Caco-2 (cell line): ENCODE results near the gene URI1. TPM values are rescaled to one million over a fixed set of nuclear protein-coding genes. Genes with fewer than 3 reads are reported as not detected.

Source experiments
- BruUV-seq: library from RNA; stranded (reverse); fragments of 400-500 nt; replicated peaks from 2 replicates; lab custom pipeline; 2021; lab: Mats Ljungman, UMichigan
- CTCF ChIA-PET: fragments of 300-600 bp; sonication (Branson Sonifier 250); formaldehyde crosslinking; loops from one replicate; lab custom pipeline; 2022; ENCODE audit warnings: antibody characterized with exemption; lab: Charles Lee
- POLR2A ChIA-PET: fragments of 300-600 bp; sonication (Branson Sonifier 250); formaldehyde crosslinking; loops from one replicate; lab custom pipeline; 2022; ENCODE audit warnings: antibody characterized with exemption; lab: Charles Lee
- DNase-seq, 2 experiments: peaks; one replicate each; pipeline versions ENCODE4 v3.0.0 to v3.0.0-alpha.2; 2020 to 2022
- H3K27me3 ChIP-seq: replicated peaks from 2 replicates; pipeline ENCODE4 v1.6.0; 2011; ENCODE audit warnings: low read length; ENCODE audit not compliant: control insufficient read depth, insufficient read depth
- H3K36me3 ChIP-seq: 2 replicates; pipeline ENCODE4 v1.5.1; 2011; ENCODE audit warnings: low read length; ENCODE audit not compliant: control insufficient read depth, insufficient read depth
- H3K4me1 ChIP-seq: fragments of 250-450 bp; sonication (Bioruptor Pico); 2 replicates; pipeline ENCODE4 v1.5.1; 2020; ENCODE audit warnings: mild to moderate bottlenecking
- H3K4me3 ChIP-seq: 2 replicates; pipeline ENCODE4 v1.5.1; 2011; ENCODE audit warnings: low read depth, mild to moderate bottlenecking, control low read depth, low read length
- H3K9me3 ChIP-seq: fragments of 250-450 bp; sonication (Bioruptor Pico); 2 replicates; pipeline ENCODE4 v1.5.1; 2020; ENCODE audit warnings: mild to moderate bottlenecking, moderate library complexity
- H3K27ac Mint-ChIP-seq: one replicate; pipeline ENCODE4 v1.8.0; 2022; ENCODE audit warnings: mixed read lengths; ENCODE audit not compliant: unreplicated experiment
- H3K27me3 Mint-ChIP-seq: one replicate; pipeline ENCODE4 v1.8.0; 2022; ENCODE audit warnings: mixed read lengths; ENCODE audit not compliant: insufficient read depth, unreplicated experiment
- H3K36me3 Mint-ChIP-seq: one replicate; pipeline ENCODE4 v1.8.0; 2022; ENCODE audit warnings: mild to moderate bottlenecking, mixed read lengths; ENCODE audit not compliant: insufficient read depth, unreplicated experiment
- H3K4me1 Mint-ChIP-seq: one replicate; pipeline ENCODE4 v1.8.0; 2022; ENCODE audit warnings: low read depth, mixed read lengths; ENCODE audit not compliant: unreplicated experiment
- H3K4me3 Mint-ChIP-seq: one replicate; pipeline ENCODE4 v1.8.0; 2022; ENCODE audit warnings: mild to moderate bottlenecking, moderate library complexity, mixed read lengths; ENCODE audit not compliant: unreplicated experiment
- H3K9me3 Mint-ChIP-seq: one replicate; pipeline ENCODE4 v1.8.0; 2022; ENCODE audit warnings: mixed read lengths; ENCODE audit not compliant: unreplicated experiment
- intact Hi-C: fragments of 100-400 bp; cut with micrococcal nuclease; formaldehyde crosslinking; loops from one replicate; pipeline ENCODE4 v1.10.0; 2022; ENCODE audit not compliant: unreplicated experiment
- total RNA-seq: library from RNA; stranded (reverse); gene quantifications from 2 replicates; pipeline ENCODE4 v1.2.3, GENCODE V29; 2022
- TF ChIP-seq, protein P1 (sequence below), 2 experiments: fragments of 200-600 bp in 1 of 2; IDR thresholded peaks; 1 replicate in 1 of 2; 2 replicates in 1 of 2; pipeline versions ENCODE4 v1.5.1 to v1.8.0; 2011 to 2022; ENCODE audit warnings: antibody characterized with exemption in 1 of 2, control low read depth in 1 of 2, inconsistent platforms in 1 of 2, low read depth in 1 of 2, low read length in 1 of 2, mild to moderate bottlenecking in 1 of 2, moderate library complexity in 1 of 2; ENCODE audit not compliant: insufficient read depth in 1 of 2, severe bottlenecking in 1 of 2, unreplicated experiment in 1 of 2

The URI1 gene
- total RNA-seq, 1 experiment from 2014 or later = 59.5 TPM

DNA sequence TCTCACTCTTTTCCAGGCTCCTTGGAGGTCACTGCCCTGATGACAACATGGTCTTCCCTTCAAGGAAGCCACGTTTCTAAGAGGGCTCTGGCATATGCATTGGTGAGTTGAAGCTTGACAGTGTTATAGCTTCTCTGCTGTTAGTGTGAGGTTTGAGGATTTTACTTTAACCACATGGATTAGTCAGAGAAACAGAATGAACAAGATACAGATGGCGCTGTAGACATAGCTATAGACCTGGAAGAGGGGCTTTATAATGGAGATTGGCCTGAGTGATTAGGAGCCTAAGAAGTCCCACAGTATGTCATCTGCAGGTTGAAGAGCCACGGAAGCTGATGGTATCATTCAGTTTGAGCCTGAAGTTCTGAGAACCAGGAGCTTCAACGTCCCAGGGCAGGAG, 18.4 kb upstream of the URI1 start:
- ChIA-PET POLR2A (interaction anchor here (0.5 kb wide), 1 partner anchor 18 kb away, joined by 5 read pairs; no protein-coding TSS in a partner anchor), CTCF (no interaction called here)
- Mint-ChIP-seq H3K36me3 (no peaks in the 10 kb centered on the region), H3K27ac (no peak overlapping the region), H3K9me3 (peaks cover 6% of the 10 kb centered on the region), H3K4me1 (no peaks in the 10 kb centered on the region), H3K27me3 (peaks cover 11% of the 10 kb centered on the region), H3K4me3 (no peak overlapping the region)
- Histone ChIP-seq H3K27me3 (no peaks in the 10 kb centered on the region), H3K4me1 (no peaks in the 10 kb centered on the region), H3K4me3 (no peak overlapping the region), H3K36me3 (no peaks in the 10 kb centered on the region), H3K9me3 (no peaks in the 10 kb centered on the region)
- intact Hi-C loops = no loop called here
- BruUV-seq = no TSS peak
- no peak for DNase-seq
- TF ChIP-seq, protein P1, sequence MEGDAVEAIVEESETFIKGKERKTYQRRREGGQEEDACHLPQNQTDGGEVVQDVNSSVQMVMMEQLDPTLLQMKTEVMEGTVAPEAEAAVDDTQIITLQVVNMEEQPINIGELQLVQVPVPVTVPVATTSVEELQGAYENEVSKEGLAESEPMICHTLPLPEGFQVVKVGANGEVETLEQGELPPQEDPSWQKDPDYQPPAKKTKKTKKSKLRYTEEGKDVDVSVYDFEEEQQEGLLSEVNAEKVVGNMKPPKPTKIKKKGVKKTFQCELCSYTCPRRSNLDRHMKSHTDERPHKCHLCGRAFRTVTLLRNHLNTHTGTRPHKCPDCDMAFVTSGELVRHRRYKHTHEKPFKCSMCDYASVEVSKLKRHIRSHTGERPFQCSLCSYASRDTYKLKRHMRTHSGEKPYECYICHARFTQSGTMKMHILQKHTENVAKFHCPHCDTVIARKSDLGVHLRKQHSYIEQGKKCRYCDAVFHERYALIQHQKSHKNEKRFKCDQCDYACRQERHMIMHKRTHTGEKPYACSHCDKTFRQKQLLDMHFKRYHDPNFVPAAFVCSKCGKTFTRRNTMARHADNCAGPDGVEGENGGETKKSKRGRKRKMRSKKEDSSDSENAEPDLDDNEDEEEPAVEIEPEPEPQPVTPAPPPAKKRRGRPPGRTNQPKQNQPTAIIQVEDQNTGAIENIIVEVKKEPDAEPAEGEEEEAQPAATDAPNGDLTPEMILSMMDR (IDR thresholded peaks at IDR 0.05; ENCODE audit: insufficient read depth in 1 of 2, low read depth in 1 of 2, low read length in 1 of 2, severe bottlenecking in 1 of 2, unreplicated experiment in 1 of 2) = no peak

DNA sequence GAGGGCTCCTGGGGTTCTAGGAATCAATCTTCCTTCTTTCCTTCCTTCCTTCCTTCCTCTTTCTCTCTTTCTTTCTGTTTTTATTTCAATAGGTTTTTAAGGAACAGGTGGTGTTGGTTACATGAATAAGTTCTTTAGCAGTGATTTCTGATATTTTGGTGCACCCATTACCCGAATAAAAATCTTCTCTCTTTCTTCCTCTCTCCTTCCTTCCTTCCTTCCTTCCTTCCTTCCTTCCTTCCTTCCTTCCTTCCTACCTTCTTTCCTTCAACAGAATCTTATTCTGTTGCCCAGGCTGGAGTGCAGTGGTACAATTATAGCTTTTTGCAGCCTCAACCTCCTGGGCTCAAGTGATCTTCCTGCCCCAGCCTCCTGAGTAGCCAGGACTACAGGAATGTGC, 16.0 kb upstream of the URI1 start:
- intact Hi-C loops = no loop called here
- Mint-ChIP-seq H3K27me3 (peaks cover 11% of the 10 kb centered on the region), H3K36me3 (no peaks in the 10 kb centered on the region), H3K4me3 (no peak overlapping the region), H3K9me3 (peaks cover 6% of the 10 kb centered on the region), H3K4me1 (no peaks in the 10 kb centered on the region), H3K27ac (no peak overlapping the region)
- no peaks in the 10 kb centered on the region for H3K36me3 ChIP-seq
- POLR2A ChIA-PET = no interaction called here
- DNase-seq = no peak
- H3K9me3 ChIP-seq = no peaks in the 10 kb centered on the region
- H3K27me3 ChIP-seq = no peaks in the 10 kb centered on the region
- TF ChIP-seq, protein P1 (IDR thresholded peaks at IDR 0.05; ENCODE audit: insufficient read depth in 1 of 2, low read depth in 1 of 2, low read length in 1 of 2, severe bottlenecking in 1 of 2, unreplicated experiment in 1 of 2) = no peak
- no peak overlapping the region for H3K4me3 ChIP-seq
- no peaks in the 10 kb centered on the region for H3K4me1 ChIP-seq
- CTCF ChIA-PET = no interaction called here
- BruUV-seq = no TSS peak

DNA sequence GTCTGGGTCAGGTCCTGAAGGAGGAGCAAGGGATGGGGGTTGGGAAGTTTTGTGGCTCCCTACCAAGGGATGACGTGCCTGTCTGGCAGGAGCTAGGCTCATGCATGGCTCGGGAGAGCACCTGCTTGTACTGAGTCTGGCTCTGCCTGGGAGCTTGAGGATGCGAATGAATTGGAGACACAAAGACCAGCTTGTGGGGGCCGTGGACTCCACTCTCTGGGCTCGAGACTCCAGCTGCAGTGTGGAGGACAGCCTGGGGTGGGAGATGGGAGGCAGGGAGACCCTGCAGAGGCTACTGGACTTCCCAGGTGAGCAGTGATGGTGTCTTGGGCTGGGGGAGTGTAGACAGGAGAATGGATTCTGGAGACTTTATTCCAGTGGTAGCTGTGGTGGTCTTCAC, 15.2 kb upstream of the URI1 start:
- intact Hi-C loops = no loop called here

More for the DNA sequence above, 15.2 kb upstream of the URI1 start:
- POLR2A ChIA-PET = no interaction called here
- H3K27me3 ChIP-seq = no peaks in the 10 kb centered on the region
- Mint-ChIP-seq H3K4me1 (no peaks in the 10 kb centered on the region), H3K9me3 (peaks cover 6% of the 10 kb centered on the region), H3K36me3 (no peaks in the 10 kb centered on the region), H3K27ac (no peak overlapping the region), H3K4me3 (no peak overlapping the region), H3K27me3 (peaks cover 9% of the 10 kb centered on the region)
- DNase-seq = no peak
- CTCF ChIA-PET = no interaction called here
- H3K9me3 ChIP-seq = no peaks in the 10 kb centered on the region
- no peaks in the 10 kb centered on the region for H3K4me1 ChIP-seq
- TF ChIP-seq, protein P1 (IDR thresholded peaks at IDR 0.05; ENCODE audit: insufficient read depth in 1 of 2, low read depth in 1 of 2, low read length in 1 of 2, severe bottlenecking in 1 of 2, unreplicated experiment in 1 of 2) = no peak
- no peak overlapping the region for H3K4me3 ChIP-seq
- H3K36me3 ChIP-seq = no peaks in the 10 kb centered on the region
- BruUV-seq = no TSS peak
